MM.1S (cell line): ENCODE measurements around the gene TRIM44.
"Not testable (repeated sequence)": the region's sequence is repeated elsewhere in the genome, so short reads cannot be mapped to it uniquely, and the experiment has no call there.

Experiments
- DNase-seq: peaks from one replicate; pipeline ENCODE4 v3.0.0-alpha.2; 2015
- H2AFZ ChIP-seq: fragments of 300-600 bp; sonication (generic); 2 replicates; pipeline ENCODE4 v1.6.0; 2016; ENCODE audit warnings: antibody characterized with exemption, low read length
- H3F3A ChIP-seq: fragments of 300-600 bp; sonication (generic); 2 replicates; pipeline ENCODE4 v1.6.1; 2016; ENCODE audit warnings: mild to moderate bottlenecking, antibody characterized with exemption, low read length, moderate library complexity, mixed read lengths; ENCODE audit not compliant: insufficient read depth
- H3K27ac ChIP-seq: fragments of 300-600 bp; sonication (generic); 2 replicates; pipeline ENCODE4 v1.5.1; 2016; ENCODE audit warnings: mild to moderate bottlenecking, low read length
- H3K27me3 ChIP-seq: fragments of 300-600 bp; sonication (generic); replicated peaks from 2 replicates; pipeline ENCODE4 v1.6.0; 2016; ENCODE audit warnings: low read length; ENCODE audit not compliant: insufficient read depth
- H3K36me3 ChIP-seq: fragments of 300-600 bp; sonication (generic); replicated peaks from 2 replicates; pipeline ENCODE4 v1.6.1; 2016; ENCODE audit warnings: mild to moderate bottlenecking, low read length, mixed read lengths; ENCODE audit not compliant: insufficient read depth
- H3K4me1 ChIP-seq: fragments of 300-600 bp; sonication (generic); 2 replicates; pipeline ENCODE4 v1.6.1; 2016; ENCODE audit warnings: low read length, mixed read lengths
- H3K4me2 ChIP-seq: fragments of 300-600 bp; sonication (generic); 2 replicates; pipeline ENCODE4 v1.6.0; 2016; ENCODE audit warnings: low read depth, low read length
- H3K4me3 ChIP-seq: fragments of 300-600 bp; sonication (generic); 2 replicates; pipeline ENCODE4 v1.5.1; 2016; ENCODE audit warnings: low read length, mixed read lengths
- H3K79me2 ChIP-seq: fragments of 300-600 bp; sonication (generic); 2 replicates; pipeline ENCODE4 v1.6.1; 2016; ENCODE audit warnings: mixed run types, low read length, mixed read lengths
- H3K9ac ChIP-seq: fragments of 300-600 bp; sonication (generic); 2 replicates; pipeline ENCODE4 v1.6.1; 2016; ENCODE audit warnings: low read length, mixed read lengths
- H3K9me2 ChIP-seq: fragments of 300-600 bp; sonication (generic); replicated peaks from 2 replicates; pipeline ENCODE4 v1.6.1; 2016; ENCODE audit warnings: mild to moderate bottlenecking, low read length, mixed read lengths; ENCODE audit not compliant: insufficient read depth
- H3K9me3 ChIP-seq: fragments of 300-600 bp; sonication (generic); replicated peaks from 2 replicates; pipeline ENCODE4 v1.6.1; 2016; ENCODE audit warnings: mild to moderate bottlenecking, low read length, mixed read lengths; ENCODE audit not compliant: insufficient read depth
- H4K20me1 ChIP-seq: fragments of 300-600 bp; sonication (generic); 2 replicates; pipeline ENCODE4 v1.6.1; 2016; ENCODE audit warnings: mild to moderate bottlenecking, low read length, moderate library complexity, mixed read lengths; ENCODE audit not compliant: insufficient read depth
- EZH2 ChIP-seq: fragments of 300-600 bp; sonication (generic); optimal IDR thresholded peaks from 2 replicates; pipeline ENCODE3; 2017; ENCODE audit warnings: low read depth, mild to moderate bottlenecking, antibody characterized with exemption, low read length, mixed read lengths
- EZH2phosphoT487 ChIP-seq: fragments of 300-600 bp; sonication (generic); IDR thresholded peaks from 2 replicates; pipeline ENCODE4 v1.6.1; 2018; ENCODE audit warnings: antibody characterized with exemption, low read length
- TF ChIP-seq, protein P1 (sequence below): fragments of 300-600 bp; sonication (generic); IDR thresholded peaks from 2 replicates; pipeline ENCODE4 v1.5.1; 2016; ENCODE audit warnings: antibody characterized with exemption, low read length, mixed read lengths

Gene TRIM44

DNA sequence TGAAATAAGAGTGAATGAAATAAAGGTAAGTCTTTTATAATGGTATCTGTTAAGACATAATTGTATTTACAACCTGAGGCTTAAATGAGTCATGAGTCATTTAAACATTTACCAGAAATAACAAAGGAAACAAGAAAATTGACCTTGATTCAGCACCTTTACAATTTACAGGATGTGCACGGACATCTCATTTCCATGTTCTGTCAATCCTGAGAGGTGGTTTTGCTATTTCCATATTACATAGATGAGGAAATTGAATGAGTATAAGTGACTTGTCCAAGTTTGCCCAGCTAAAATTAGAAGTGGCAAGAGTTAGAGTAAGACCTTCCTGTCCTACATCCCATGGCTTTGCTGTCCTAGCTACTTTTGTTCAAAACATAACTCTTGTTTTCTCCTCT lies 89.1 kb downstream of the TRIM44 start:
- Histone ChIP-seq H3K79me2 (no peaks in the 10 kb centered on the region), H3K4me3 (no peak overlapping the region), H3K4me1 (no peaks in the 10 kb centered on the region), H3K36me3 (0 out of 2 replicates have a peak, but pooled peaks cover 2% of the 10 kb centered on the region), H2AFZ (no peak overlapping the region), H3K9me2 (no peaks in the 10 kb centered on the region), H3K9me3 (no peaks in the 10 kb centered on the region), H3F3A (no peaks in the 10 kb centered on the region), H3K27ac (no peak overlapping the region), H3K9ac (no peak overlapping the region), H4K20me1 (no peaks in the 10 kb centered on the region), H3K27me3 (no peaks in the 10 kb centered on the region), H3K4me2 (no peak overlapping the region)
- TF ChIP-seq EZH2 (no peak), EZH2phosphoT487 (no peak)
- TF ChIP-seq, protein P1, sequence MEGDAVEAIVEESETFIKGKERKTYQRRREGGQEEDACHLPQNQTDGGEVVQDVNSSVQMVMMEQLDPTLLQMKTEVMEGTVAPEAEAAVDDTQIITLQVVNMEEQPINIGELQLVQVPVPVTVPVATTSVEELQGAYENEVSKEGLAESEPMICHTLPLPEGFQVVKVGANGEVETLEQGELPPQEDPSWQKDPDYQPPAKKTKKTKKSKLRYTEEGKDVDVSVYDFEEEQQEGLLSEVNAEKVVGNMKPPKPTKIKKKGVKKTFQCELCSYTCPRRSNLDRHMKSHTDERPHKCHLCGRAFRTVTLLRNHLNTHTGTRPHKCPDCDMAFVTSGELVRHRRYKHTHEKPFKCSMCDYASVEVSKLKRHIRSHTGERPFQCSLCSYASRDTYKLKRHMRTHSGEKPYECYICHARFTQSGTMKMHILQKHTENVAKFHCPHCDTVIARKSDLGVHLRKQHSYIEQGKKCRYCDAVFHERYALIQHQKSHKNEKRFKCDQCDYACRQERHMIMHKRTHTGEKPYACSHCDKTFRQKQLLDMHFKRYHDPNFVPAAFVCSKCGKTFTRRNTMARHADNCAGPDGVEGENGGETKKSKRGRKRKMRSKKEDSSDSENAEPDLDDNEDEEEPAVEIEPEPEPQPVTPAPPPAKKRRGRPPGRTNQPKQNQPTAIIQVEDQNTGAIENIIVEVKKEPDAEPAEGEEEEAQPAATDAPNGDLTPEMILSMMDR: no peak
- DNase-seq: no peak

DNA sequence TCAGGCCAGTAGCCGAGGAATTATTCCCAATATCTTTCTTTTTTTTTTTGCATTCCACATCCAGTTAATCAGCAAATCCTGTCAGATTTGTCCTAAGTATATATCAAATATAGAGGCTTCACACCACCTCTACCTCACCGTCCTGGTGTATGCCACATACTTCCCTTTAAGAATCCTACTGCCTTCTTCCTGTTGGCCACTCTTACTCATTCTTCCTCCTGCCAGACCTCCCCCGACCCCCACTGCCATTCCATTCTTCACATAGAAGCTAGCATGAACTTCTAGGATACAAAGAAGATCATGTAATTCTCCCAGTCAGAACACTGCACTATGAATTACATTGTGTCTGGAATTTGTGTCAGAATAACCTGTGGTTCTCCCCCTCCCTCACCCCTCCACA lies 89.5 kb downstream of the TRIM44 start:
- Histone ChIP-seq H3F3A (no peaks in the 10 kb centered on the region), H3K79me2 (no peaks in the 10 kb centered on the region), H3K9ac (no peak overlapping the region), H3K4me2 (no peak overlapping the region), H3K4me3 (no peak overlapping the region), H3K4me1 (no peaks in the 10 kb centered on the region), H3K9me3 (no peaks in the 10 kb centered on the region), H3K27ac (no peak overlapping the region), H4K20me1 (no peaks in the 10 kb centered on the region), H3K27me3 (no peaks in the 10 kb centered on the region), H3K36me3 (0 out of 2 replicates have a peak, but pooled peaks cover 2% of the 10 kb centered on the region), H2AFZ (no peak overlapping the region), H3K9me2 (no peaks in the 10 kb centered on the region)
- TF ChIP-seq EZH2phosphoT487 (no peak), EZH2 (no peak)
- TF ChIP-seq, protein P1: no peak
- no peak for DNase-seq

DNA sequence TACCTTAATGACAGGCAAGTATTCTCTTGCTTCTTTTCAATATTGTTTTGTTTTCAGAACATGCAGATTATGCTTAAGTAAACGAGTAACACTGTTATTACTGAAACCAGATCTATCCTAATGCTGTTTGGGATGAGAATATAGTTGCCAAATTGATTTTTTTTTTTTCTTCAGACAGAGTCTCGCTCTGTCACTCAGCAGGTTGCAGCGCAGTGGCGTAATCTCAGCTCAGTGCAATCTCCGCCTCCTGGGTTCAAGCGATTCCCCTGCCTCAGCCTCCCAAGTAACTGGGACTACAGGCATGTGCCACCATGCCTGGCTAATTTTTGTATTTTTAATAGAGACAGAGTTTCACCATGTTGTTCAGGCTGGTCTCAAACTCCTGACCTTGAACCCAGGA lies 91.0 kb downstream of the TRIM44 start:
- H3K9ac ChIP-seq, H3K4me1 ChIP-seq, H3K27me3 ChIP-seq, H3F3A ChIP-seq, H4K20me1 ChIP-seq, H3K4me2 ChIP-seq, H3K9me2 ChIP-seq, H3K27ac ChIP-seq, H3K4me3 ChIP-seq, H3K79me2 ChIP-seq, H3K36me3 ChIP-seq, H2AFZ ChIP-seq, DNase-seq, H3K9me3 ChIP-seq: not testable (repeated sequence)

DNA sequence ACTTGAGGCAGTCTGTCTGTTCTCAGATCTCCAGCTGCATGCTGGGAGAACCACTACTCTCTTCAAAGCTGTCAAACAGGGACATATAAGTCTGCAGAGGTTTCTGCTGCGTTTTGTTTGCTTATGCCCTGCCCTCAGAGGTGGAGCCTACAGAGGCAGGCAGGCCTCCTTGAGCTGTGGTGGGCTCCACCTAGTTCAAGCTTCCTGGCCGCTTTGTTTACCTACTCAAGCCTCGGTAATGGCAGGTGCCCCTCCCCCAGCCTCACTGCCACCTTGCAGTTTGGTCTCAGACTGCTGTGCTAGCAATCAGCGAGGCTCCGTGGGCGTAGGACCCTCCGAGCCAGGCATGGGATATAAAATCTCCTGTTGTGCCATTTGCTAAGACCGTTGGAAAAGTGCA lies 97.4 kb downstream of the TRIM44 start:
- H3K9ac ChIP-seq, H4K20me1 ChIP-seq, H2AFZ ChIP-seq, H3K27ac ChIP-seq, H3K9me2 ChIP-seq, H3K36me3 ChIP-seq, H3K4me3 ChIP-seq, H3K27me3 ChIP-seq, H3K4me2 ChIP-seq, DNase-seq, H3K9me3 ChIP-seq, H3F3A ChIP-seq, H3K4me1 ChIP-seq, H3K79me2 ChIP-seq: not testable (repeated sequence)
